ENCODE data around the gene BRINP2.

Gene BRINP2

GRCh38 chr1:177165069-177165439 is 5.7 kb upstream of the BRINP2 start:
- H3K27me3 ChIP-seq (ENCODE audit: control insufficient read depth in 2 of 2, insufficient read depth in 2 of 2, low read length in 2 of 2), result peaks cover 11 to 23% of the 10 kb centered on the region in 2 donors
- H3K9me3 ChIP-seq (ENCODE audit: control insufficient read depth in 2 of 2, low read length in 2 of 2), result no peaks in the 10 kb centered on the region
- no peak overlapping the region for H3K9ac ChIP-seq (ENCODE audit: low read depth in 1 of 2, low read length in 2 of 2)
- no peaks in the 10 kb centered on the region for H3K4me1 ChIP-seq (ENCODE audit: control insufficient read depth in 2 of 2, insufficient read depth in 2 of 2, low read length in 2 of 2)
- no peak overlapping the region for H3K4me3 ChIP-seq (ENCODE audit: low read length in 2 of 2)
- H3K36me3 ChIP-seq (ENCODE audit: control insufficient read depth in 2 of 2, insufficient read depth in 2 of 2, low read length in 2 of 2), result no peaks in the 10 kb centered on the region
- H3K27ac ChIP-seq (ENCODE audit: low read depth in 2 of 2, low read length in 2 of 2), result no peak overlapping the region

DNA sequence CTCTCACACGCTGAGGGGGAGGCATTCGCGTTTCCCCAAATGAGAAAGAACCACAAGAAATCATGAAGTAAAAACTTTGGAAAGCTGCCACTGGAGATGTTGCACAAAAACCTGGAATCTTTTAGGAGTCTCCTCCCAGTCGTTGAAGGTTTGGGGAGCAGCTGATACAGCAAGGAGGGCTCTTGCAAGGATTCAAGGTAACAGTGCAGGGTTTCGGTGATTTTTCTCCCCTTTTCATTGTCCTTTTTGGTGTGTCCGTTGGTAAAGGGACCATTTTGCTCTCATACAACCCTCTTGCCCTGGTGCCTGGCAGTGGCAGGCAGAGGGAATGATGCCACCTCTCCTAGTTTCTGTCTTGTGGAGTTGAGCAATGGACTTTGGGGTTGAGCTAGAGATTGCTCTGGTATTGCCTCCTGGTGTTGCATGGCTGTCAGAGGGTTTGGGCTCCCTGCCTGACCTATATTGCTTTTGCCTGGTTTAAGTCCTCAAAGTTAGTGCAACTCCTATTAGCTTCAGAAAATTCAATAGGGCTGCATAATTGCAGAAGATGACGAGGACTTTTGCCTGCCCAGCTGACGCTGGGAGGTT is 872 bp downstream of the BRINP2 start:
- peaks cover 24 to 37% of the 10 kb centered on the region in 2 donors for H3K27me3 ChIP-seq (ENCODE audit: control insufficient read depth in 2 of 2, insufficient read depth in 2 of 2, low read length in 2 of 2)
- no peak overlapping the region for H3K9ac ChIP-seq (ENCODE audit: low read depth in 1 of 2, low read length in 2 of 2)
- no peaks in the 10 kb centered on the region for H3K36me3 ChIP-seq (ENCODE audit: control insufficient read depth in 2 of 2, insufficient read depth in 2 of 2, low read length in 2 of 2)
- no peaks in the 10 kb centered on the region for H3K9me3 ChIP-seq (ENCODE audit: control insufficient read depth in 2 of 2, low read length in 2 of 2)
- H3K4me1 ChIP-seq (ENCODE audit: control insufficient read depth in 2 of 2, insufficient read depth in 2 of 2, low read length in 2 of 2), result peaks cover 0 to 2% of the 10 kb centered on the region in 2 donors
- H3K27ac ChIP-seq (ENCODE audit: low read depth in 2 of 2, low read length in 2 of 2), result no peak overlapping the region
- no peak overlapping the region for H3K4me3 ChIP-seq (ENCODE audit: low read length in 2 of 2)

- H3K9ac ChIP-seq (ENCODE audit: low read depth in 1 of 2, low read length in 2 of 2), result no peak overlapping the region
- peaks cover 0 to 2% of the 10 kb centered on the region in 2 donors for H3K4me1 ChIP-seq (ENCODE audit: control insufficient read depth in 2 of 2, insufficient read depth in 2 of 2, low read length in 2 of 2)
- H3K9me3 ChIP-seq (ENCODE audit: control insufficient read depth in 2 of 2, low read length in 2 of 2), result no peaks in the 10 kb centered on the region
- no peak overlapping the region for H3K4me3 ChIP-seq (ENCODE audit: low read length in 2 of 2)
- peaks cover 23 to 35% of the 10 kb centered on the region in 2 donors for H3K27me3 ChIP-seq (ENCODE audit: control insufficient read depth in 2 of 2, insufficient read depth in 2 of 2, low read length in 2 of 2)
- H3K27ac ChIP-seq (ENCODE audit: low read depth in 2 of 2, low read length in 2 of 2), result no peak overlapping the region
- H3K36me3 ChIP-seq (ENCODE audit: control insufficient read depth in 2 of 2, insufficient read depth in 2 of 2, low read length in 2 of 2), result no peaks in the 10 kb centered on the region
Measured at GRCh38 chr1:177172272-177172671, 1.5 kb downstream of the BRINP2 start.

DNA sequence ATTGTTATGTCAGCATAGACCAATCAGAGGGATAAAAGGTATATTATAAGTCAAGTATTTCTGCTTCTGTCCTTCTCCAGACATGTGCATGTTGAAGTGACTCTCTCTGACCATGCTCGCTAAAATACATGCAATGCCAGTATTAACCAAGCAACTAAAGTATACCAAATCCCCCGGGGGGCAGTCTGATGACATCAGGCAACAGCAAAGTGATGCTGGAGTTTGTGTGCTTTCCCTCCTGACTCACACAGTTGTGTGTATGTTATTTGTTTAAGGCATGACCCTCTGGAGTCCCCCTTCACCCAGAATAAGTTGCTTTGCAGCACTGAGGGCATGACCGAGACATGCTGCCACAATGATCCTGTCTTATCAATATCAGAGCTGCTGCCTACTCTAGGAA is 2.1 kb downstream of the BRINP2 start:
- no peak overlapping the region for H3K9ac ChIP-seq (ENCODE audit: low read depth in 1 of 2, low read length in 2 of 2)
- H3K27me3 ChIP-seq (ENCODE audit: control insufficient read depth in 2 of 2, insufficient read depth in 2 of 2, low read length in 2 of 2), result peaks cover 23 to 35% of the 10 kb centered on the region in 2 donors
- H3K36me3 ChIP-seq (ENCODE audit: control insufficient read depth in 2 of 2, insufficient read depth in 2 of 2, low read length in 2 of 2), result no peaks in the 10 kb centered on the region
- peaks cover 0 to 2% of the 10 kb centered on the region in 2 donors for H3K4me1 ChIP-seq (ENCODE audit: control insufficient read depth in 2 of 2, insufficient read depth in 2 of 2, low read length in 2 of 2)
- no peak overlapping the region for H3K4me3 ChIP-seq (ENCODE audit: low read length in 2 of 2)
- no peak overlapping the region for H3K27ac ChIP-seq (ENCODE audit: low read depth in 2 of 2, low read length in 2 of 2)
- H3K9me3 ChIP-seq (ENCODE audit: control insufficient read depth in 2 of 2, low read length in 2 of 2), result no peaks in the 10 kb centered on the region

GRCh38 chr1:177173976-177174375 is 3.2 kb downstream of the BRINP2 start:
- Histone ChIP-seq H3K4me1 (ENCODE audit: control insufficient read depth in 2 of 2, insufficient read depth in 2 of 2, low read length in 2 of 2) (peaks cover 0 to 2% of the 10 kb centered on the region in 2 donors), H3K9me3 (ENCODE audit: control insufficient read depth in 2 of 2, low read length in 2 of 2) (no peaks in the 10 kb centered on the region), H3K27ac (ENCODE audit: low read depth in 2 of 2, low read length in 2 of 2) (no peak overlapping the region), H3K36me3 (ENCODE audit: control insufficient read depth in 2 of 2, insufficient read depth in 2 of 2, low read length in 2 of 2) (no peaks in the 10 kb centered on the region), H3K4me3 (ENCODE audit: low read length in 2 of 2) (no peak overlapping the region), H3K27me3 (ENCODE audit: control insufficient read depth in 2 of 2, insufficient read depth in 2 of 2, low read length in 2 of 2) (peaks cover 23 to 31% of the 10 kb centered on the region in 2 donors), H3K9ac (ENCODE audit: low read depth in 1 of 2, low read length in 2 of 2) (no peak overlapping the region)

DNA sequence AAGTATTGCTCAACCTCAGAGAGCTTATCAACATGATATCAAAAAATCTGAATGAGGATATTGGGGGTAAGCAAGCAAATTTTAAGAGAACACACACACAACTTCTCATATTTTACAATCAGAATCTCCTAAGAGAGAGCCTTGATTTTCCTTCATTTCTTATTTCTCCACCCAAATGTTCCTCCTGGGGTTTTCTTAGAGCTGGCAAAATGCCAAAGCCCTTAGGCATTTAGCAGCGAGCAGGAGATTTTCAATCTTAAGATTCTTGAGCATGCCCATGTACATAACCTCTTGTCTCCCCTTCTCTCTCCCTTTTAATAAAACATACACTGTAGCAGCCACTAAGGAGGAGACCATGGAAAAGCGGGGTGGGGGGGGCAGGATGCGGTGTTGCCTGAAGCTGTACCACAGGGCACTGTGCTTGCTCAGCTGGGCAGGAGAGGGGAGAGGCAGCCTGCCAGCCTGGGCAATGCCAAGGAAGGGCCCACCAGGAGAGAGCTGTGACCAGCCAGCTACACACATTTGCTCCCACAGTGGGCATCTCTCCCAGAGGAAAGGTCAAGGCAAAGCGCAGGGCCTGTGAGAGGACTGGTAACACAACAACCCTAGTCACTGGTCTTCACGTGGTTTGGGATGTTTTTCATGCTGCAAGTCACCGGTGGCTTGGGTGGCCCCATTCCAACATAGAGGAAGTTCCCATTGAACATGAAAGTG is 4.3 kb downstream of the BRINP2 start:
- no peak overlapping the region for H3K9ac ChIP-seq (ENCODE audit: low read depth in 1 of 2, low read length in 2 of 2)
- H3K27ac ChIP-seq (ENCODE audit: low read depth in 2 of 2, low read length in 2 of 2), result no peak overlapping the region
- H3K9me3 ChIP-seq (ENCODE audit: control insufficient read depth in 2 of 2, low read length in 2 of 2), result no peaks in the 10 kb centered on the region
- no peaks in the 10 kb centered on the region for H3K36me3 ChIP-seq (ENCODE audit: control insufficient read depth in 2 of 2, insufficient read depth in 2 of 2, low read length in 2 of 2)
- no peak overlapping the region for H3K4me3 ChIP-seq (ENCODE audit: low read length in 2 of 2)
- peaks cover 21 to 28% of the 10 kb centered on the region in 2 donors for H3K27me3 ChIP-seq (ENCODE audit: control insufficient read depth in 2 of 2, insufficient read depth in 2 of 2, low read length in 2 of 2)
- H3K4me1 ChIP-seq (ENCODE audit: control insufficient read depth in 2 of 2, insufficient read depth in 2 of 2, low read length in 2 of 2), result peaks cover 0 to 2% of the 10 kb centered on the region in 2 donors

GRCh38 chr1:177181280-177181630 is 10.5 kb downstream of the BRINP2 start:
- H3K9ac ChIP-seq (ENCODE audit: low read depth in 1 of 2, low read length in 2 of 2), result no peak overlapping the region
- peaks cover 0 to 2% of the 10 kb centered on the region in 2 donors for H3K4me1 ChIP-seq (ENCODE audit: control insufficient read depth in 2 of 2, insufficient read depth in 2 of 2, low read length in 2 of 2)
- no peaks in the 10 kb centered on the region for H3K36me3 ChIP-seq (ENCODE audit: control insufficient read depth in 2 of 2, insufficient read depth in 2 of 2, low read length in 2 of 2)
- H3K27me3 ChIP-seq (ENCODE audit: control insufficient read depth in 2 of 2, insufficient read depth in 2 of 2, low read length in 2 of 2), result peaks cover 4 to 7% of the 10 kb centered on the region in 2 donors
- no peak overlapping the region for H3K4me3 ChIP-seq (ENCODE audit: low read length in 2 of 2)
- H3K27ac ChIP-seq (ENCODE audit: low read depth in 2 of 2, low read length in 2 of 2), result no peak overlapping the region
- H3K9me3 ChIP-seq (ENCODE audit: control insufficient read depth in 2 of 2, low read length in 2 of 2), result no peaks in the 10 kb centered on the region

DNA sequence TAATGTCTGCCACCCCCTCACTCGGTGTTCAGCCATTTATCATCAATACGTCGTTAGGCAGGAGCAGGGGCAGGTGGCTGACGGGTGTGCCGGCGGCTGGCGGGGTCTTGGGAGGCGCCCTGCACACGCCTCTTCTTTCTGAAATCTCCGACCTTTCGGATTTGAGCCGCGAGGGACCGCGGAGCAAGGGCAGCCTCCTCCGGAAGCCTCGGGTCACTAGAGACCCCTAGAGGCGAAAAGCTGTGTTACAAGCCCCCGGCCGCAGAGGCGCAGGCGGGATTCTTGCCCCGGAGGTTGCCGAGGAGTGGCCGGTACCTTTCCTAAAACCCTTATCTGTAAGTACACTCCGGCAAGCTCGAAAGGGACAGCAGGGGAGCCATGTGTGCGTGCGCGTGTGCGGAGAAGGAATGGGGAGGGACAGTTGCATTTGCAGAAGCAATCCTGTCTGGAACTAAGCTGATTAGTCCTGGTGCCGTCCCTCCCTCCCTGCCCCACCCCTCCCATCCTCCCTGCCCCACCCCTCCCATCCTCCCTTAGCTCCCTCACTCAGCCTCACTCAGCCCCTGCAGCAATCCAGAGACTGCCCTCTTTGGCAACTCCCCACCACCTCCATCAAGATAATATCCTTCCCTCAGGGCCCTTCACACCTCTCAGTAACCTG is 11.0 kb downstream of the BRINP2 start:
- Histone ChIP-seq H3K4me3 (ENCODE audit: low read length in 2 of 2) (no peak overlapping the region), H3K4me1 (ENCODE audit: control insufficient read depth in 2 of 2, insufficient read depth in 2 of 2, low read length in 2 of 2) (peaks cover 0 to 2% of the 10 kb centered on the region in 2 donors), H3K36me3 (ENCODE audit: control insufficient read depth in 2 of 2, insufficient read depth in 2 of 2, low read length in 2 of 2) (no peaks in the 10 kb centered on the region), H3K27me3 (ENCODE audit: control insufficient read depth in 2 of 2, insufficient read depth in 2 of 2, low read length in 2 of 2) (peaks cover 4 to 7% of the 10 kb centered on the region in 2 donors), H3K27ac (ENCODE audit: low read depth in 2 of 2, low read length in 2 of 2) (no peak overlapping the region), H3K9me3 (ENCODE audit: control insufficient read depth in 2 of 2, low read length in 2 of 2) (no peaks in the 10 kb centered on the region), H3K9ac (ENCODE audit: low read depth in 1 of 2, low read length in 2 of 2) (no peak overlapping the region)

DNA sequence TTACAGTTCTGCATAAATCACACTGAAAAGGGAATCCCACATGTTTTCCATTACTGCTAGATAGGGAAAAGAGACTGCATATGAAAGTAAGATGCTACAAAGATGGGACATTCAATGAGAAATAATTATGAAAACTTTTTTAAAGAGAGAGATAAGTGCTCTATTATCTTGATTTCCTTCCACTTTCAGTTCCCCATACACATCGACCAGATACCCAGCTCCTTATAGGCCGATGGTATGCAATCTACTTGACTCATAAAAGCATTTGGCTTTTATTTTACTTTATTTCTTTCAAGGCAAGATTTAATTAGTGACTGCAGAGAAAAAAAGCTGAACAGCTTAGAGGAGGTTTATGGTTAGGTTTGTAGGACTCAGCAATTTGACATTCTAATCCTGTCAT is 13.1 kb downstream of the BRINP2 start:
- H3K9ac ChIP-seq (ENCODE audit: low read depth in 1 of 2, low read length in 2 of 2), result no peak overlapping the region
- peaks cover 0 to 2% of the 10 kb centered on the region in 2 donors for H3K4me1 ChIP-seq (ENCODE audit: control insufficient read depth in 2 of 2, insufficient read depth in 2 of 2, low read length in 2 of 2)
- no peak overlapping the region for H3K4me3 ChIP-seq (ENCODE audit: low read length in 2 of 2)
- H3K27me3 ChIP-seq (ENCODE audit: control insufficient read depth in 2 of 2, insufficient read depth in 2 of 2, low read length in 2 of 2), result peaks cover 4 to 7% of the 10 kb centered on the region in 2 donors
- H3K36me3 ChIP-seq (ENCODE audit: control insufficient read depth in 2 of 2, insufficient read depth in 2 of 2, low read length in 2 of 2), result no peaks in the 10 kb centered on the region
- no peaks in the 10 kb centered on the region for H3K9me3 ChIP-seq (ENCODE audit: control insufficient read depth in 2 of 2, low read length in 2 of 2)
- no peak overlapping the region for H3K27ac ChIP-seq (ENCODE audit: low read depth in 2 of 2, low read length in 2 of 2)

GRCh38 chr1:177185209-177185608 is 14.5 kb downstream of the BRINP2 start:
- Histone ChIP-seq H3K27me3 (ENCODE audit: control insufficient read depth in 2 of 2, insufficient read depth in 2 of 2, low read length in 2 of 2) (peaks cover 4 to 7% of the 10 kb centered on the region in 2 donors), H3K36me3 (ENCODE audit: control insufficient read depth in 2 of 2, insufficient read depth in 2 of 2, low read length in 2 of 2) (no peaks in the 10 kb centered on the region), H3K27ac (ENCODE audit: low read depth in 2 of 2, low read length in 2 of 2) (no peak overlapping the region), H3K4me3 (ENCODE audit: low read length in 2 of 2) (no peak overlapping the region), H3K9ac (ENCODE audit: low read depth in 1 of 2, low read length in 2 of 2) (no peak overlapping the region), H3K9me3 (ENCODE audit: control insufficient read depth in 2 of 2, low read length in 2 of 2) (no peaks in the 10 kb centered on the region), H3K4me1 (ENCODE audit: control insufficient read depth in 2 of 2, insufficient read depth in 2 of 2, low read length in 2 of 2) (peaks cover 0 to 2% of the 10 kb centered on the region in 2 donors)

Data from mucosa of rectum (tissue), 2 donors.